GM19455 (cell line): Measurements from ENCODE around the gene SH3D19.
"Not testable (repeated sequence)": the region's sequence is repeated elsewhere in the genome, so short reads cannot be mapped to it uniquely, and the experiment has no call there.

Source experiments
- ATAC-seq: cut with Tn5 transposase; IDR thresholded peaks from one replicate; pipeline ENCODE4 v1.9.1; 2021; ENCODE audit not compliant: unreplicated experiment

Gene SH3D19

GRCh38 chr4:151236036-151236435, 89.4 kb downstream of the SH3D19 start:
- no peak for ATAC-seq

DNA sequence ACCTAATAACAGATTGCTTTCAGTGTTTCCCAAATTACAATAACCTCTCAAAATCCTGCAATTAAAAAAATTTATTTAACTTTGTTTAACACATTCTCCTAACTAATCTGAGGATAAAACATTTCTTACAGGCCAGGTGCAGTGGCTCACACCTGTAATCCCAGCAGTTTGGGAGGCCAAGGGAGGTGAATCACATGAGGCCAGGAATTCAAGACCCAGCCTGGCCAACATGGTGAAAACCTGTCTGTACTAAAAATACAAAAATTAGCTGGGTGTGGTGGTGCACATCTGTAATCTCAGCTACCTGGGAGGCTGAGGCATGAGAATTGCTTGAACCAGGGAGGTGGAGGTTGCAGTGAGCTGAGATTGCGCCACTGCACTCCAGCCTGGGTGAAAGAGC, 90.0 kb downstream of the SH3D19 start:
- ATAC-seq, result not testable (repeated sequence)

- ATAC-seq, result no peak
Observed at GRCh38 chr4:151233600-151233999, 91.8 kb downstream of the SH3D19 start.

DNA sequence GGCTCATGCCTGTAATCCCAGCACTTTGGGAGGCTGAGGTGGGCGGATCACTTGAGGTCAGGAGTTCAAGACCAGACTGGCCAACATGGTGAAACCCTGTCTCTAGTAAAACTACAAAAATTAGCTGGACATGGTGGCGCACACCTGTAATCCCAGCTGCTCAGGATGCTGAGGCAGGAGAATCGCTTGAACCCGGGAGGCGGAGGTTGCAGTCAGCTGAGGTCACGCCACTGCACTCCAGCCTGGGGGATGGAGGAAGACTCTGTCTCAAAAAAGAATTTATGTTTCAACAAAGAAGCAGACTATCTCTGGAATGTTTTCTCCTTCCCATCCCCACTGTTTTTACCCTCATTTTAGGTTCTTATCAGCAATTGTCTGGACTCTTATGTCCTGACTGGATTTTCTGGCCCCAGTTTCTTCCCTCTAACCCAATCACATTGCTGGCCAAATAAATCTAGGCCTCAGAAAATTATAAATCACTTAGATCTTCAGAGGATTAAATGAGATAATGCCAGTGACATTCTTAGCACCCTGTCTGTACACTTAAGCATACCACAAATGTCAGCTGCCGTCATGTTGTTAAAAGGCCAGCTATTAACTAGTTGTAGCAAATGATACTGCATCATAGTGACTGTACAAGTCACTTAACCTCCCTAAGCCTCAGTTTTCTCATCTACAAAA, 93.3 kb downstream of the SH3D19 start:
- no peak for ATAC-seq

DNA sequence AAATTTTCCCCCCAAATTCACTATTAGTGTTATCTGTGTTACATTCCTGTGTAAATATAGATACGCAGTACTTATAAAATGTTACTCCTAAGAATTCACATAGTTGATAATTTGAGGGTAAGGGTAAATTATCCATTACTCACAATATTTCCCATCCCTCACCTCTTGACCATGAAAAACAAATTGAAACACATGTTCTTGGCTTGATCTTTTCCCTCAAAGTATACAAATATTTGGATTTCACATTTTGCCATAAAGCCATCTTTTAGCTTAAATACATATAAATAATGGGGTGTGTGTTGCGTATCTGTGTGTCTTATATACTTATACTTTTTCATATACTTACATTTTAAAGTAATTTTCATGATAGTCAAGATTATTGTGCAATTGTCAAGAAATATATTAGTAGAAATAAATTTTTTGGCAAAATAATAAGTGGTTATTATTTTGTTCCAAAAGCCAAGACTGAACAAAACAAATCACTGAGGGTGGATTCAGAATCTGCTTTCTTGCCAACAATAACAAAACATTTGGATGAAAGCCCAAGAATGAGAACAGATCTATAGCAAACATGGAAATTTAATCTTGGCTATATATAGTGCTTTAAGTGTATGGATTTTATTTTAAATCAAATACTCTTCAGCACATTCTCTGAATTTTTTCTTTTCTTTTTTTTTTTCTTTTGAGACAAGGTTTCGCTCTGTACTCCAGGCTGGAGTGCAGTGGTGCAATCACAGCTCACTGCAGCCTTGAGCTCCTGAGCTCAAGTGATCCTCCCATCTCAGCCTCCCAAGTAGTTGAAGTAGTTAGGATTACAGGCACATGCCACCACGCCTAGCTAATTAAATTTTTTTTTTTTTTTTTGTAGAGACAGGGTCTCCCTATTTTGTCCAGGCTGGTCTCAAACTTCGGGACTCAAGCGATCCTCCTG, 97.0 kb downstream of the SH3D19 start:
- no peak for ATAC-seq

- no peak for ATAC-seq
Observed at GRCh38 chr4:151227731-151228130, 97.7 kb downstream of the SH3D19 start.

- no peak for ATAC-seq
Observed at GRCh38 chr4:151227172-151227571, 98.2 kb downstream of the SH3D19 start.

DNA sequence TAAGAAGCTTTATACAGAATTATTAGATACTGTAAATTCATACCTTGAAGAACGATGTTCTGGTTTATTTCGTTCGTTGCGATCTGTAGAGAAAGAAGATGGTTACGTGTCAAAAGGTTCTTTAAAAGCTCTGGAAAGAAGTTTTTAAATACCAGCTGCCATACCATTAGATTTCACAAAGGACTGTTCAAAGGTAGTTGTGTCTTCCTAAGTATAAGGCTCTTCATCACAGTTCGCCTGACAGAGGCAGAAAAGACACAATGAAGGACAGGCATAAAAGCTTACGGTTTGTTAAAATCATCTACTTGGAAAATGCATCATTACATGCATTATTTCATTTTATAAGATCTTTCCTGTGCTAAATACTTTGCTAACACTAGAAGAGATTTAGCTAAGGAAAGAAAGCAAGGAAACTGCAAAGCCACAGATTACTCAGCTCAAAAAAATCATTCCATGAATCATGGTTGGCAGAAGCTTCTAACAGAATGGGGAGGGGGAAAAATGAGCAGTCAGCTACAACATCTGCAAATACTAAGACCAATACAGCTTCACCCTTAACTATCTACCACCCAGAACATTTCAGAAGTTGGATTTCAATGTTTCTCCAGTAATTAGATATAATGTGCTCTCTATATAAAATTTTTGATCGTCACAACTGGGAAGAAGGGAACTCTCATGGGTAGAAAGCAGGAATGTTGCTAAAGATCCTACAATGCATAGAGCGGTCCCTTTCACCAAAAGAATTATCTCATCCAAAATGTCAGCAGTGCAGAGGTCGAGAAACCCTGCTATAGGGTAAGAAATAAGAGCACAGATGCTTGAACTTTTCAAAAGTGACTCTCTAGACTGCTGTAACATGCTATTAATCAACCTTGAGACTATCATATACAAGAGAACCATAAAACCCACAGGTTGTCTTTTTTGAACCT, 99.1 kb downstream of the SH3D19 start:
- no peak for ATAC-seq

DNA sequence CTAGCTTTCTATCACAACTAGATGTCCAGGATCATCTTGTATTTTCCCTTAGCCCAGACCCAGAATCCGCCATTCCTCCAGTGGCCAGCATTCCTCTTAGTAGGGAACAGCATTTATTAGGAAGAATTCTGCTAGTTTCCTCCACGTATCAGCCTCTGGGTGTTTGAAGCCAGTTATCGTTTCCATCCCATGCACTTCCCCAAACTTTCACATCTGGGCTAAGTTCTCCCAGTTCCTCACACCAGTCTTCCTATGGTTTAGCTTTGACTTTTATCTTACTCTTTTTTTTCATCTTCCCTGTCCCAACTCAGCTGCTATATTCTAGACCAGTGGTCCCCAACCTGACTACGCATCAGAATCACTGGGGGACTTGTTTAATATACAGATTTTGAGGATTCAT, 101.9 kb downstream of the SH3D19 start:
- ATAC-seq, result no peak

GRCh38 chr4:151219948-151220347, 105.5 kb downstream of the SH3D19 start:
- ATAC-seq, result no peak

GRCh38 chr4:151219091-151219490, 106.3 kb downstream of the SH3D19 start:
- ATAC-seq, result no peak

DNA sequence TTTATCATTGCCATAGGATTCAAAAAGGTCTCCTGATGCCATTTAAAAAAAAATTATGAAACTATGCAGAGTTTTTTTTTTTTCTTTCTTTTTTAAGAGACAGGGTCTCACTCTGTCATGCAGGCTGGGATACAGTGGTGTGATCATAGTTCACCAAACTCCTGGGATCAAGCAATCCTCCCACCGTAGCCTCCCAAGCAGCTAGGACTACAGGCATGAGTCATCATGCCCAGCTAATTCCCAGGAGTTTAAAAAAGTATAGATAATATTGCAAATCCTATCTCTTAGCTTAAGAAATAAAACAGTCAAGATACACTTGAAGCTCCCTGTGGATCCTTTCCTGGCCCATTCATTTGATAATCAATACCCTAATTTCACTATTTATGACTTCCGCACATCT, 107.1 kb downstream of the SH3D19 start:
- no peak for ATAC-seq

DNA sequence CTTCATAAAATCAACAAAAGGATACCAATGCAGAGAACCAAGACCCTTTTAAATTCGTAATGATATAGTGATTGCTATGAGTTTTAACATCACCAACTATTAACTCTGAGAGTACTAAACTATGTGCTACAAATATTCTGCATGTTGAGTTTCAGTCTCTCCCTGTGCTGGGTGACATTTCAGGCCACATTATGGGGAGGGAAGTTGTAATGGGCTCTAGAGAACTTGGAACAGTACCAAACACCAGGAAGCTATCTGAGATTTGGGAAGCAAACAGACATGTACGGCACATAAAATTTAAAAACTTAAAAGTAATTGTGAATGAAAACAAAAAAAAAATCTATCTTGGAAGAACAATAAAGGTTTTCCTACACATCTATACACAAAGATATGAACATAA, 108.1 kb downstream of the SH3D19 start:
- no peak for ATAC-seq

GRCh38 chr4:151215295-151215694, 110.1 kb downstream of the SH3D19 start:
- ATAC-seq, result no peak

- ATAC-seq, result no peak
Observed at GRCh38 chr4:151207868-151208267, 117.5 kb downstream of the SH3D19 start.

DNA sequence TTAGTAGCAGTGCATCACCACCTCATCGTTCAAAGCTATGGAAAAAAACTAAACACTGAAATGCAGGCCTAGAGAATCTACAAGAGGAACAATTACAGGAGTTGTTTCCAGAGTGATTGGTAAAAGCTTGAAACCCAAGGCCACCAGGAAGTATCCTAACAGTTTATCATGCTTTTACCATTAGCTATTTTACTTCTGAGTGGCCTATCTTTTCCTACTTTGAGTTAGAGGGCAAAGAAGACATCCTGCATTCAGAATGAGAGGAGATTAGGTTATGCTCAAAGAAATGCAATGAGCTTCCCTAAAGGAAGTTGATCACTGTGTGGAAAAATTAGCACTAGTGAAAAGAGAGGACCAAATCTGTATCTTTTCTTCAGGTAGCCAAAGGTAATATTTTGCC, 118.2 kb downstream of the SH3D19 start:
- ATAC-seq, result no peak

DNA sequence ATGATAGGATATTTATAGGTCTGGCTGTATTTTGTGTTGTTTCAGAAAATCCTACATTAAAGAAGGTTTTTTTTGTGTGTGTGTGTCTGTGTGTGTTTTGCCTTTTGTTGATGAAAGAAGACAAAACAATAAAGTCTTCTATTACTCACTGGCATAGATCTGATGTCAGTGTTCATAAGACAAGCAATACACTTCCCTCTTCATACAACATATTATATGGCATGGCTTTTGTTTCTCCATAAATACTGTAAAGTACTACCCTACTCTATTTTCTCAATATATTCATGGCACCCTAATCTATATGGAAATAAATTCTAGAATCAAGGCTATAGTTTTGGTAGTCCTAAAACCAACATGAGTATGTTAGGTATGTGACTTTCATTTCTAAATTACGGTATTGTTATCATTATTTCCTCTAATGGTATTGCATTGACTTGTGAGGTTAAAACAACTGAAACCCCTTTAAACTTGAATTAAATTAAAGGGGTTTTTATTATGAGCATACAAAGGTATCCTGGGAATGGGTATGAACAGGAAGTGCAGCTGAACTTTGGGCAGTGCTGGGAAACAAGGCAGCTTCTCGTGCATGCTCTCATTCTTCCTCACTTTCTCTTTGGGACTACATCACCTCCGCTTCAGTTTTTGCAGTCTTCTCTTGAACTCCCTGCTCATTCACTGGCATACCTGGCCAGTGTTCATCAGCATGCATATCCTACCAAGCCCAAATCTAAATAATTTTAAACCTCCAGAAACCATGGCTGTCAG, 119.0 kb downstream of the SH3D19 start:
- no peak for ATAC-seq

- no peak for ATAC-seq
Observed at GRCh38 chr4:151205722-151206121, 119.7 kb downstream of the SH3D19 start.

GRCh38 chr4:151204925-151205524, 120.4 kb downstream of the SH3D19 start:
- ATAC-seq, result no peak

- ATAC-seq, result no peak
Observed at GRCh38 chr4:151202851-151203455, 122.5 kb downstream of the SH3D19 start.
